Cardiac muscle cell (in vitro differentiated cells and primary cell): Measurements from ENCODE around the gene GOLGA8A. TPM values are rescaled to one million over a fixed set of nuclear protein-coding genes. Genes with fewer than 3 reads are reported as not detected.

Source experiments
- DNase-seq, 2 donors: peaks; one replicate each; pipeline versions ENCODE4 v3.0.0 to v3.0.0-alpha.2; 2010 to 2017; ENCODE audit warnings: low read depth in 1 of 2, low spot score in 1 of 2
- H3K27ac ChIP-seq: fragments of 200-600 bp; sonication (generic); 2 replicates; pipeline ENCODE4 v1.5.1; 2016
- H3K27me3 ChIP-seq: fragments of 200-600 bp; sonication (generic); 2 replicates; pipeline ENCODE4 v1.6.0; 2016; ENCODE audit warnings: control low read depth
- H3K36me3 ChIP-seq: fragments of 200-600 bp; sonication (generic); 2 replicates; pipeline ENCODE4 v1.5.1; 2016; ENCODE audit warnings: control low read depth
- H3K4me1 ChIP-seq: fragments of 200-600 bp; sonication (generic); 2 replicates; pipeline ENCODE4 v1.8.1; 2017; ENCODE audit warnings: low read depth, mild to moderate bottlenecking, mixed run types
- H3K4me3 ChIP-seq: fragments of 200-600 bp; sonication (generic); 2 replicates; pipeline ENCODE4 v1.5.1; 2016; ENCODE audit warnings: mild to moderate bottlenecking
- H3K9me3 ChIP-seq: fragments of 200-600 bp; sonication (generic); 2 replicates; pipeline ENCODE4 v1.5.1; 2017; ENCODE audit warnings: low read depth, mild to moderate bottlenecking, control low read depth
- CTCF ChIP-seq: IDR thresholded peaks from 2 replicates; pipeline ENCODE4 v1.5.1; 2012; ENCODE audit warnings: low read depth, mild to moderate bottlenecking, low read length
- polyA plus RNA-seq: library from polyadenylated mRNA; unstranded; fragments of >200 nt; fragmentation: Nextera tagmentation; extraction: Ambion mirVana; gene quantifications from 2 replicates; pipeline ENCODE4 v1.2.1, GENCODE V29; 2016
- total RNA-seq: library from RNA; depleted of rRNA; stranded (reverse); fragments of >200 nt; gene quantifications from 2 replicates; pipeline ENCODE4 v1.2.3, GENCODE V29; 2016

Gene GOLGA8A
- total RNA-seq, result 76.8 and 135 TPM in 2 replicates
- polyA plus RNA-seq, result 172 and 189 TPM in 2 replicates

GRCh38 chr15:34437687-34438086 is at the start of gene GOLGA8A:
Gene GOLGA8A, minus strand, starts transcription at chr15:34437808. Its CDS starts 48,117 bp downstream, at chr15:34389691.
- peaks cover 4% of the 10 kb centered on the region for H3K27me3 ChIP-seq
- H3K9me3 ChIP-seq, result no peaks in the 10 kb centered on the region
- no peaks in the 10 kb centered on the region for H3K36me3 ChIP-seq
- peak within 1 kb of the TSS; percentile 80 for H3K4me3 ChIP-seq
- no peak for TF ChIP-seq CTCF
- no peaks in the 10 kb centered on the region for H3K4me1 ChIP-seq
- peak; percentile 65 to 86 for DNase-seq
- H3K27ac ChIP-seq, result peak within 1 kb of the TSS; percentile 68

GRCh38 chr15:34483644-34484043 is 46.0 kb upstream of the GOLGA8A start:
- H3K27ac ChIP-seq, result no peak overlapping the region
- H3K4me1 ChIP-seq, result no peaks in the 10 kb centered on the region
- TF ChIP-seq CTCF, result no peak
- no peaks in the 10 kb centered on the region for H3K9me3 ChIP-seq
- no peaks in the 10 kb centered on the region for H3K36me3 ChIP-seq
- DNase-seq, result no peak
- H3K27me3 ChIP-seq, result peaks cover 24% of the 10 kb centered on the region
- H3K4me3 ChIP-seq, result no peak overlapping the region

- no peak for TF ChIP-seq CTCF
- no peak overlapping the region for H3K27ac ChIP-seq
- no peaks in the 10 kb centered on the region for H3K9me3 ChIP-seq
- H3K36me3 ChIP-seq, result no peaks in the 10 kb centered on the region
- DNase-seq, result no peak
- no peak overlapping the region for H3K4me3 ChIP-seq
- H3K4me1 ChIP-seq, result no peaks in the 10 kb centered on the region
- H3K27me3 ChIP-seq, result peaks cover 30% of the 10 kb centered on the region
Observed at GRCh38 chr15:34481370-34481769, 43.8 kb upstream of the GOLGA8A start.

- DNase-seq, result no peak
- TF ChIP-seq CTCF, result no peak
- no peak overlapping the region for H3K4me3 ChIP-seq
- H3K27ac ChIP-seq, result no peak overlapping the region
- no peaks in the 10 kb centered on the region for H3K9me3 ChIP-seq
- H3K36me3 ChIP-seq, result no peaks in the 10 kb centered on the region
- H3K27me3 ChIP-seq, result peaks cover 19% of the 10 kb centered on the region
- H3K4me1 ChIP-seq, result no peaks in the 10 kb centered on the region
Observed at GRCh38 chr15:34473840-34474239, 36.2 kb upstream of the GOLGA8A start.

GRCh38 chr15:34472947-34473346 is 35.3 kb upstream of the GOLGA8A start:
- Histone ChIP-seq H3K4me3 (no peak overlapping the region), H3K36me3 (no peaks in the 10 kb centered on the region), H3K4me1 (no peaks in the 10 kb centered on the region), H3K27ac (no peak overlapping the region), H3K27me3 (peaks cover 16% of the 10 kb centered on the region), H3K9me3 (no peaks in the 10 kb centered on the region)
- no peak for TF ChIP-seq CTCF
- no peak for DNase-seq

GRCh38 chr15:34470892-34471291 is 33.3 kb upstream of the GOLGA8A start:
- no peak for TF ChIP-seq CTCF
- Histone ChIP-seq H3K9me3 (no peaks in the 10 kb centered on the region), H3K27me3 (peaks cover 18% of the 10 kb centered on the region), H3K4me3 (no peak overlapping the region), H3K27ac (no peak overlapping the region), H3K36me3 (no peaks in the 10 kb centered on the region), H3K4me1 (no peaks in the 10 kb centered on the region)
- no peak for DNase-seq
